ENCODE results near the gene YWHAB.

DNA sequence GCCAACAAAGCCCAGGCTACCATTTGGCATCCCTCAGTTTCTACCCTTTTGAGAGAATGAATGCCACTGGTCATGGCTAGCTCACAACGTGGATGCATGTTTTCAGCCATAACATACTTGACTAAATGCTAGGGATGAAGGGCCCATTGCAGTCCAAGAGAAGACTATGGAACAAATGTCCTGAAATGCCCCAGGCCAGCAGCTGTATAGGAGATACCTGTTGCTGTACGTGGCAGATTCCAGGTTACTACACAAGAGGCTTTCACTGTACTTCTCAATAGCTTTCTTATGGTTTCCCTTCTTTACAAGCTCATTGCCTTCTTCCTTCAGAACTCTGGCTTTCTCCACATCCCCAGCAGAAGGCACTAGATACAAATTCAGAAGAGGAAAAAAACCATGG lies 63.0 kb downstream of the YWHAB start:
- TF ChIP-seq, protein P1, sequence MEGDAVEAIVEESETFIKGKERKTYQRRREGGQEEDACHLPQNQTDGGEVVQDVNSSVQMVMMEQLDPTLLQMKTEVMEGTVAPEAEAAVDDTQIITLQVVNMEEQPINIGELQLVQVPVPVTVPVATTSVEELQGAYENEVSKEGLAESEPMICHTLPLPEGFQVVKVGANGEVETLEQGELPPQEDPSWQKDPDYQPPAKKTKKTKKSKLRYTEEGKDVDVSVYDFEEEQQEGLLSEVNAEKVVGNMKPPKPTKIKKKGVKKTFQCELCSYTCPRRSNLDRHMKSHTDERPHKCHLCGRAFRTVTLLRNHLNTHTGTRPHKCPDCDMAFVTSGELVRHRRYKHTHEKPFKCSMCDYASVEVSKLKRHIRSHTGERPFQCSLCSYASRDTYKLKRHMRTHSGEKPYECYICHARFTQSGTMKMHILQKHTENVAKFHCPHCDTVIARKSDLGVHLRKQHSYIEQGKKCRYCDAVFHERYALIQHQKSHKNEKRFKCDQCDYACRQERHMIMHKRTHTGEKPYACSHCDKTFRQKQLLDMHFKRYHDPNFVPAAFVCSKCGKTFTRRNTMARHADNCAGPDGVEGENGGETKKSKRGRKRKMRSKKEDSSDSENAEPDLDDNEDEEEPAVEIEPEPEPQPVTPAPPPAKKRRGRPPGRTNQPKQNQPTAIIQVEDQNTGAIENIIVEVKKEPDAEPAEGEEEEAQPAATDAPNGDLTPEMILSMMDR (IDR thresholded peaks at IDR 0.05), result no peak
- no peak for TF ChIP-seq POLR2A (IDR thresholded peaks at IDR 0.05)
